ENCODE results near the gene DBNDD2.

GRCh38 chr20:45404438-45404837, 3.7 kb upstream of the DBNDD2 start:
- TF ChIP-seq CTCF (IDR thresholded peaks at IDR 0.05; ENCODE audit: low read length) (no peak), EZH2 (IDR thresholded peaks at IDR 0.05; ENCODE audit: borderline replicate concordance, low read length) (no peak)

Data from OCI-LY1 (cell line).